Psoas muscle (tissue), 8 donors: ENCODE results near the gene PEPD. TPM values are rescaled to one million over a fixed set of nuclear protein-coding genes. Genes with fewer than 3 reads are reported as not detected.

Experiments used
- ATAC-seq, 4 donors: fragments of 200-7000 bp; cut with Tn5 transposase; one replicate each; pipeline ENCODE4 v1.9.1; 2020; ENCODE audit warnings: moderate library complexity in 3 of 4, mild to moderate bottlenecking in 2 of 4
- DNase-seq, 2 donors: peaks; one replicate each; pipeline ENCODE4 v3.0.0-alpha.2; 2020
- H3K27ac ChIP-seq: fragments of 200-600 bp; one replicate; pipeline ENCODE4 v1.8.0; 2022
- H3K27me3 ChIP-seq, 3 donors: fragments of 200-600 bp in 1 of 3; one replicate each; pipeline versions ENCODE4 v1.6.1 to v1.8.0; 2013 to 2022; ENCODE audit warnings: low read length in 2 of 3, mild to moderate bottlenecking in 2 of 3, moderate library complexity in 1 of 3; ENCODE audit not compliant: insufficient read depth in 3 of 3
- H3K36me3 ChIP-seq, 2 donors: fragments of 200-600 bp in 1 of 2; one replicate each; pipeline versions ENCODE4 v1.6.1 to v1.8.0; 2013 to 2022; ENCODE audit warnings: low read depth in 1 of 2, mild to moderate bottlenecking in 1 of 2, moderate library complexity in 1 of 2; ENCODE audit not compliant: insufficient read depth in 1 of 2
- H3K4me1 ChIP-seq: fragments of 200-600 bp; one replicate; pipeline ENCODE4 v1.8.0; 2022
- H3K4me3 ChIP-seq: fragments of 200-600 bp; one replicate; pipeline ENCODE4 v1.8.0; 2022; ENCODE audit warnings: mild to moderate bottlenecking
- H3K9me3 ChIP-seq: fragments of 200-600 bp; one replicate; pipeline ENCODE4 v1.8.0; 2022
- CTCF ChIP-seq: fragments of 200-600 bp; IDR thresholded peaks from one replicate; pipeline ENCODE4 v1.8.0; 2022; ENCODE audit warnings: antibody characterized with exemption
- WGBS, 3 donors: extraction: QIAGEN DNeasy Blood & Tissue Kit; methylation state at CpG; one replicate each; pipeline versions ENCODE4 v1.1.6 to v1.1.7; 2013; 5-methylcytosine and 5-hydroxymethylcytosine counted together
- intact Hi-C, 2 donors: fragments of 100-400 bp; cut with DNase I; formaldehyde crosslinking; loops; one replicate each; pipeline versions ENCODE4 v1.11.0 to v1.14.2; 2022
- polyA plus RNA-seq, 3 donors: library from polyadenylated mRNA; stranded (reverse); fragments of 200-250 nt; gene quantifications; one replicate each; pipeline ENCODE4 v1.2.3, GENCODE V29; 2013
- total RNA-seq, 4 donors: library from RNA; stranded (reverse); fragmentation: NEBNext Ultra II Directional in 2 of 4; extraction: Animal tissue kit (Norgen Biotek cat#: 25700) in 2 of 4; gene quantifications; one replicate each; pipeline versions ENCODE4 v1.2.1 to v1.2.4, GENCODE V29; 2021 to 2023
- donor health status: healthy with polysubstance abuse.
- donor health status: DM: no; HTN: no; CAD: no; lungs with moderate emphysema.
- donor health status: Bipolar disorder and iron deficiency.
- donor health status: healthy.
- donor health status: DM: yes; HTN: yes; CAD: no.
- donor health status: DM: no; HTN: no; CAD: no.
- donor health status: DM: no; HTN: no; CAD: no.
- donor health status: DM: yes; HTN: yes; CAD: no.

Gene PEPD
- total and polyA plus RNA-seq, 7 donors = 26.3 to 40.2 (median 35.1) TPM

- Histone ChIP-seq H3K36me3 (peaks cover 0 to 19% of the 10 kb centered on the region in 2 donors), H3K4me1 (no peaks in the 10 kb centered on the region), H3K4me3 (no peak overlapping the region), H3K9me3 (no peaks in the 10 kb centered on the region), H3K27ac (no peak overlapping the region), H3K27me3 (no peaks in the 10 kb centered on the region)
- no peak for TF ChIP-seq CTCF
- 72 to 81% (median 75%) methylated on average over 12 of the region's 12 CpGs for WGBS, 3 donors
- ATAC-seq = no peak
- intact Hi-C loops = no loop called here
- no peak for DNase-seq
These were observed 62.8 kb downstream of the PEPD start for GRCh38 chr19:33458807-33459206.

- Histone ChIP-seq H3K9me3 (no peaks in the 10 kb centered on the region), H3K4me3 (no peak overlapping the region), H3K4me1 (no peaks in the 10 kb centered on the region), H3K27ac (no peak overlapping the region), H3K36me3 (peaks cover 0 to 18% of the 10 kb centered on the region in 2 donors), H3K27me3 (no peaks in the 10 kb centered on the region)
- 97 to 98% (median 97%) methylated on average over 7 to 8 of the region's 8 CpGs for WGBS, 3 donors
- TF ChIP-seq CTCF = no peak
- ATAC-seq (no peak), DNase-seq (no peak)
- intact Hi-C loops = no loop called here
These were observed 63.4 kb downstream of the PEPD start for GRCh38 chr19:33458171-33458633.

DNA sequence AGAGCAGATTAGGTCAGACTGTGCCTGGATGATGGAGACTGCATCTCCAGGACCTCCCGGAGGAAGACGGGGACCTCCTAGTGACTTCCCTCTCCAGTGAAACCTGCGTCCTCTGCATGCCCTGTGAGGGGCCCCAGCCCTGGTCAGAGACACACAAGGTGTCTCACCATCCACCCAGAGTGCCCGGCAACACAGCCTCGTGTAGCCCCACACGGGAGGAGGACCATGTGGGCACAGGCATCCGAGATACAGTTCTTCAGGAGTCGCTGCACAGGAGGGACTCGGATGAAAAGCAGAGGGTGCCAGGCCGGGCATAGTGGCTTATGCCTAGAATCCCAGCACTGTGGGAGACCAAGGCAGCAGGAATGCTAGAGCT, 64.8 kb downstream of the PEPD start:
- TF ChIP-seq CTCF = no peak
- Histone ChIP-seq H3K27ac (no peak overlapping the region), H3K36me3 (peaks cover 0 to 8% of the 10 kb centered on the region in 2 donors), H3K4me1 (no peaks in the 10 kb centered on the region), H3K4me3 (no peak overlapping the region), H3K9me3 (no peaks in the 10 kb centered on the region), H3K27me3 (no peaks in the 10 kb centered on the region)
- ATAC-seq (no peak), DNase-seq (no peak)
- intact Hi-C loops = no loop called here
- 88 to 92% (median 92%) methylated on average over 10 of the region's 10 CpGs for WGBS, 3 donors

- 88 to 91% (median 89%) methylated on average over 11 of the region's 11 CpGs for whole genome bisulfite sequencing, 3 donors
- no peak overlapping the region for H3K4me3 ChIP-seq
- H3K27me3 ChIP-seq = no peaks in the 10 kb centered on the region
- intact Hi-C loops = no loop called here
- DNase-seq = no peak
- TF ChIP-seq CTCF = no peak
- peaks cover 0 to 7% of the 10 kb centered on the region in 2 donors for H3K36me3 ChIP-seq
- H3K4me1 ChIP-seq = no peaks in the 10 kb centered on the region
- no peak for ATAC-seq
- H3K9me3 ChIP-seq = no peaks in the 10 kb centered on the region
- H3K27ac ChIP-seq = no peak overlapping the region
These were observed 65.3 kb downstream of the PEPD start for GRCh38 chr19:33456076-33456844.

GRCh38 chr19:33453265-33453664, 68.3 kb downstream of the PEPD start:
- Histone ChIP-seq H3K36me3 (peaks cover 0 to 15% of the 10 kb centered on the region in 2 donors), H3K27me3 (no peaks in the 10 kb centered on the region), H3K4me1 (no peaks in the 10 kb centered on the region), H3K4me3 (no peak overlapping the region), H3K27ac (no peak overlapping the region), H3K9me3 (no peaks in the 10 kb centered on the region)
- no peak for ATAC-seq
- TF ChIP-seq CTCF = no peak
- intact Hi-C loops = no loop called here
- WGBS, 3 donors = 85 to 97% (median 86%) methylated on average over 3 of the region's 3 CpGs
- no peak for DNase-seq
